Activated CD8-positive, alpha-beta T cell treated with anti-CD3 and anti-CD28 coated beads, Interleukin-2, amount 10 ng/mL, durations not matched to agents 7 days and 5 days (primary cell): ENCODE data around the gene ANO3. TPM values are rescaled to one million over a fixed set of nuclear protein-coding genes. Genes with fewer than 3 reads are reported as not detected.

Source experiments
- ATAC-seq: fragments of 150-1000 bp; cut with Tn5 transposase; one replicate; pipeline ENCODE4 v1.10.0; 2021; ENCODE audit warnings: moderate library complexity
- CTCF ChIA-PET: fragments of 350-600 bp; sonication (Branson Sonifier 250); formaldehyde crosslinking; loops from one replicate; lab custom pipeline; 2021; ENCODE audit warnings: antibody characterized with exemption; lab: Charles Lee
- POLR2A ChIA-PET: fragments of 350-600 bp; sonication (Branson Sonifier 250); formaldehyde crosslinking; loops from one replicate; lab custom pipeline; 2021; ENCODE audit warnings: antibody characterized with exemption; lab: Charles Lee
- DNase-seq: peaks from one replicate; pipeline ENCODE4 v3.0.0-alpha.2; 2020
- H3K27ac Mint-ChIP-seq: one replicate; pipeline ENCODE4 v1.8.0; 2021; ENCODE audit warnings: mild to moderate bottlenecking, mixed read lengths
- H3K27me3 Mint-ChIP-seq: one replicate; pipeline ENCODE4 v1.8.0; 2021; ENCODE audit warnings: low read depth, mixed read lengths
- H3K36me3 Mint-ChIP-seq: one replicate; pipeline ENCODE4 v1.8.0; 2021; ENCODE audit warnings: low read depth, mixed read lengths
- H3K4me1 Mint-ChIP-seq: one replicate; pipeline ENCODE4 v1.8.0; 2021; ENCODE audit warnings: low read depth, mixed read lengths
- H3K4me3 Mint-ChIP-seq: one replicate; pipeline ENCODE4 v1.8.0; 2021; ENCODE audit warnings: mild to moderate bottlenecking, mixed read lengths
- H3K9me3 Mint-ChIP-seq: one replicate; pipeline ENCODE4 v1.8.0; 2022; ENCODE audit warnings: mixed read lengths; ENCODE audit not compliant: insufficient read depth
- total RNA-seq, 2 experiments: library from RNA; stranded (reverse); gene quantifications; one replicate each; pipeline ENCODE4 v1.2.3, GENCODE V29; 2021

The ANO3 gene
- total RNA-seq, 2 experiments from 2014 or later, result not detected

- no peak overlapping the region for H3K4me3 Mint-ChIP-seq
- ATAC-seq, result no peak
- ChIA-PET POLR2A (no interaction called here), CTCF (no interaction called here)
- no peaks in the 10 kb centered on the region for H3K36me3 Mint-ChIP-seq
- no peaks in the 10 kb centered on the region for H3K9me3 Mint-ChIP-seq
- no peaks in the 10 kb centered on the region for H3K4me1 Mint-ChIP-seq
- no peak for DNase-seq
- H3K27ac Mint-ChIP-seq, result no peak overlapping the region
- no peaks in the 10 kb centered on the region for H3K27me3 Mint-ChIP-seq
Measured at GRCh38 chr11:26706181-26706580, 374.3 kb downstream of the ANO3 start.

- ChIA-PET CTCF (no interaction called here), POLR2A (no interaction called here)
- Mint-ChIP-seq H3K36me3 (no peaks in the 10 kb centered on the region), H3K4me1 (no peaks in the 10 kb centered on the region), H3K4me3 (no peak overlapping the region), H3K27me3 (no peaks in the 10 kb centered on the region), H3K9me3 (no peaks in the 10 kb centered on the region), H3K27ac (no peak overlapping the region)
- DNase-seq, result no peak
- ATAC-seq, result no peak
Measured at GRCh38 chr11:26708736-26709456, 377.0 kb downstream of the ANO3 start.

GRCh38 chr11:26710489-26710888 lies 378.6 kb downstream of the ANO3 start:
- Mint-ChIP-seq H3K27me3 (no peaks in the 10 kb centered on the region), H3K9me3 (no peaks in the 10 kb centered on the region), H3K36me3 (no peaks in the 10 kb centered on the region), H3K27ac (no peak overlapping the region), H3K4me3 (no peak overlapping the region), H3K4me1 (no peaks in the 10 kb centered on the region)
- CTCF ChIA-PET, result no interaction called here
- POLR2A ChIA-PET, result no interaction called here
- DNase-seq (no peak), ATAC-seq (no peak)

- DNase-seq, result no peak
- CTCF ChIA-PET, result no interaction called here
- no peak for ATAC-seq
- no peak overlapping the region for H3K27ac Mint-ChIP-seq
- H3K36me3 Mint-ChIP-seq, result no peaks in the 10 kb centered on the region
- no peaks in the 10 kb centered on the region for H3K4me1 Mint-ChIP-seq
- no peak overlapping the region for H3K4me3 Mint-ChIP-seq
- H3K9me3 Mint-ChIP-seq, result no peaks in the 10 kb centered on the region
- H3K27me3 Mint-ChIP-seq, result no peaks in the 10 kb centered on the region
- POLR2A ChIA-PET, result no interaction called here
Measured at GRCh38 chr11:26712497-26712896, 380.6 kb downstream of the ANO3 start.

Other genes with a start within 250 kb of the ANO3 start
- gene MUC15, start 240.1 kb downstream of the ANO3 start, total RNA-seq, result not detected